Muscle layer of colon (tissue), 2 donors: ENCODE data around the gene LRMDA.

Experiments used
- H3K27ac ChIP-seq: one replicate; pipeline ENCODE4 v1.7.0; 2013; ENCODE audit warnings: low read depth, mild to moderate bottlenecking, low read length, moderate library complexity
- H3K27me3 ChIP-seq, 2 donors: one replicate each; pipeline ENCODE4 v1.7.0; 2013; ENCODE audit warnings: low read length in 2 of 2, mild to moderate bottlenecking in 2 of 2; ENCODE audit not compliant: insufficient read depth in 2 of 2, control insufficient read depth in 1 of 2
- H3K36me3 ChIP-seq: one replicate; pipeline ENCODE4 v1.7.0; 2013; ENCODE audit warnings: mild to moderate bottlenecking, low read length; ENCODE audit not compliant: insufficient read depth
- H3K4me1 ChIP-seq: one replicate; pipeline ENCODE4 v1.7.0; 2013; ENCODE audit warnings: mild to moderate bottlenecking, low read length; ENCODE audit not compliant: insufficient read depth
- H3K4me3 ChIP-seq, 2 donors: one replicate each; pipeline ENCODE4 v1.7.0; 2013; ENCODE audit warnings: low read length in 2 of 2, low read depth in 1 of 2, mild to moderate bottlenecking in 1 of 2, moderate library complexity in 1 of 2
- H3K9ac ChIP-seq: one replicate; pipeline ENCODE4 v1.7.0; 2013; ENCODE audit warnings: low read length
- H3K9me3 ChIP-seq: one replicate; pipeline ENCODE4 v1.7.0; 2013; ENCODE audit warnings: mild to moderate bottlenecking, low read length
- donor health status: abdominal sarcoma.
- donor health status: Adenocarcinoma of cecum.

LRMDA gene

GRCh38 chr10:75678527-75678926 lies 247.1 kb downstream of the LRMDA start:
- H3K27me3 ChIP-seq = no peaks in the 10 kb centered on the region
- no peak overlapping the region for H3K27ac ChIP-seq
- peaks cover 30% of the 10 kb centered on the region for H3K4me1 ChIP-seq
- no peak overlapping the region for H3K4me3 ChIP-seq
- H3K9ac ChIP-seq = no peak overlapping the region
- no peaks in the 10 kb centered on the region for H3K36me3 ChIP-seq
- H3K9me3 ChIP-seq = no peaks in the 10 kb centered on the region

DNA sequence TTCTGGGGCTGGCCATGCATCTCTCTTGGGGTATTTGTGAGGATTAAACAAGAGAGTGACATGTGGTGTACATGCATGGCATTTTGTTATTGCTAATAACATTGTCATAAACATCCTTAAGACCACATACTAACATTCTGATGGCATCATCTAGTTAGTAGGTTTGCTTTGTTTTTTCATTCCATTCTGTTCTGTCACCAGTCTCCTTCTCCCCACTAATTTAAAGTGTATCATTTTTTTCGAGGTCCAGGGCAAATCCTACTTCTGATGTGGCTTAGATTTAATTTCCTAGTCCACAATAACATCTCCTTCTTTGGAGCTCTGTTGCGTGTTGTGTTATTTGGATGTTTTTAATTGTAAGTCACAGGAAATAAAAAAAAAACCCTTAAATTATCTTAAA lies 248.1 kb downstream of the LRMDA start:
- Histone ChIP-seq H3K27me3 (no peaks in the 10 kb centered on the region), H3K9me3 (no peaks in the 10 kb centered on the region), H3K4me1 (peaks cover 39% of the 10 kb centered on the region), H3K27ac (no peak overlapping the region), H3K9ac (no peak overlapping the region), H3K36me3 (no peaks in the 10 kb centered on the region), H3K4me3 (no peak overlapping the region)

DNA sequence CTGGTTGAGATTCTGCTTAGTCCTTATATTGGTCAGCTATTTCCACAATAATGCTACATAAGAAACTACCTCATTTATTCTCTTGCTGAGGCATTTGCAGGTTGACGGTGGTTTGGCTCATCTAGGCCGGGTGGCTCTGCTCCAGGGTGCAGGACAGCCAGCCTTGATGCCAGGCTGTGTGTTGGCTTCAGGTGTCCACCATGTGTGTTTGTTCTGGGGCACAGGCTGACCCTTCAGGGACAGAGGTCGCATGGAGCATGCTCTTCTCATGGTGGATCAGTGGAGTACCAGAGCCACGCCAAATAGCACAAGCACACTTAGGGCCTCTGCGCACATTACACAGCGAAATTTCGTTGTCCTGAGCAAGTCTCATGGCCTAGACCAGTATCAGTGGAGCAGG lies 249.9 kb downstream of the LRMDA start:
- Histone ChIP-seq H3K4me1 (peaks cover 42% of the 10 kb centered on the region), H3K36me3 (no peaks in the 10 kb centered on the region), H3K9ac (no peak overlapping the region), H3K27me3 (no peaks in the 10 kb centered on the region), H3K4me3 (no peak overlapping the region), H3K27ac (no peak overlapping the region), H3K9me3 (no peaks in the 10 kb centered on the region)

GRCh38 chr10:75682649-75683557 lies 251.5 kb downstream of the LRMDA start:
- Histone ChIP-seq H3K27ac (peak overlapping the region; percentile 50), H3K4me1 (peaks cover 32% of the 10 kb centered on the region), H3K27me3 (no peaks in the 10 kb centered on the region), H3K4me3 (peak overlapping the region in 1 of 2 donors; percentile 1), H3K9me3 (no peaks in the 10 kb centered on the region), H3K9ac (peak overlapping the region; percentile 12), H3K36me3 (no peaks in the 10 kb centered on the region)

DNA sequence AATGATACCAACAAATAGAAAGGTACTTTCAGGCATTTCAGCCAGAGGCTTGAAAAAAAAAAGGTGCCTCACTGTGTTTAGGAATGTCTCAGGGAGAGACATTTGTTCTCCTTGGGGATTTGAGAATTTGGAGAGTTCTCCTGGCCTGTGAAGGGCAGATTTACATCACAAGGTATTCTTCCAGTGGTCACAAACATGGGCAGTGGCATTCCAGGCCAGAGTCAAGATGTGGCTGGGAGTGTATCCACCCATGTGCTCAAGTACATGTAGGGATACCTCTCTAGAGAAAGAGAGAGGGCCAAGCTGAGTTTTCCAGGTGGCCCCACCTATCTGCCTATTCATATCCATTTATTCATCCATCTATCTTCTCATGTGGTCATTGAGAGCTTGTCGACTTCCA lies 253.8 kb downstream of the LRMDA start:
- H3K36me3 ChIP-seq = no peaks in the 10 kb centered on the region

DNA sequence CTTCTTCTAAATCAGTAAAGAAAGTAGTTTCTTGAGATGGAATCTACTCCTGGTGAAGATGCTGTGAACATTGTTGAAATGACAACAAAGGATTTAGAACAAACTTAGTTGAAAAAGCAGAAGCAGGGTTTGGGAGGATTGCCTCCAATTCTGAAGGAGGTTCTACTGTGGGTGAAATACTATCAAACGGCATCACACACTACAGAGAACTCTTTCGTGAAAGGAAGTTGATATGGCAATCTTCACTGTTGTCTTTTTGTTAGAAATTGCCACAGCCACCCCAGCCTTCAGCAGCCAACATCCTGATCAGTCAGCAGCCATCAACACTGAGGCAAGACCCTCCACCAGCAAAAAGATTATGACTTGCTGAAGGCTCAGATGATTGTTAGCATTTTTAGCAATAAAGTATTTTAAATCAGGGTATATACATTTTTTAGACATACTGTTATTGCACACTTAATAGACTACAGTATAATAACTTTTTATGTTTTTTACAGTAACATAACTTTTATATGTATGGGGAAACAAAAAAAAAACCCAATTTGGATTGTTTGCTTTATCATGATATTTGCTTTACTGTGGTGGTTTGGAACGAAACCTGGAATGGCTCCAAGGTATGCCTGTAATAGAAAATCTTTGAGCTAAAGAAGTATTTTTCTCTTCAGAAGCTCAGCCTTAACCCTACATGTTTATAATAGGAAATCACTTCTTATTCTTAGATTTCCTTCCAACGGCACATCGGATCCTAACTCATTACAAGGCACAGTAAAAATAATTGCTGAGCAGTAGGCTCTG lies 257.3 kb downstream of the LRMDA start:
- no peaks in the 10 kb centered on the region for H3K36me3 ChIP-seq
- no peaks in the 10 kb centered on the region for H3K27me3 ChIP-seq
- H3K9ac ChIP-seq = no peak overlapping the region
- no peak overlapping the region for H3K4me3 ChIP-seq
- H3K27ac ChIP-seq = no peak overlapping the region
- H3K4me1 ChIP-seq = peaks cover 9% of the 10 kb centered on the region
- H3K9me3 ChIP-seq = no peaks in the 10 kb centered on the region

More for the DNA sequence above, 253.8 kb downstream of the LRMDA start:
- H3K9ac ChIP-seq = no peak overlapping the region
- H3K27ac ChIP-seq = no peak overlapping the region
- H3K9me3 ChIP-seq = no peaks in the 10 kb centered on the region
- H3K4me3 ChIP-seq = no peak overlapping the region
- H3K4me1 ChIP-seq = peaks cover 32% of the 10 kb centered on the region
- no peaks in the 10 kb centered on the region for H3K27me3 ChIP-seq

- Histone ChIP-seq H3K9ac (no peak overlapping the region), H3K4me1 (no peaks in the 10 kb centered on the region), H3K9me3 (no peaks in the 10 kb centered on the region), H3K36me3 (no peaks in the 10 kb centered on the region), H3K27ac (no peak overlapping the region), H3K4me3 (no peak overlapping the region), H3K27me3 (no peaks in the 10 kb centered on the region)
These were observed 262.1 kb downstream of the LRMDA start for GRCh38 chr10:75693489-75693888.

DNA sequence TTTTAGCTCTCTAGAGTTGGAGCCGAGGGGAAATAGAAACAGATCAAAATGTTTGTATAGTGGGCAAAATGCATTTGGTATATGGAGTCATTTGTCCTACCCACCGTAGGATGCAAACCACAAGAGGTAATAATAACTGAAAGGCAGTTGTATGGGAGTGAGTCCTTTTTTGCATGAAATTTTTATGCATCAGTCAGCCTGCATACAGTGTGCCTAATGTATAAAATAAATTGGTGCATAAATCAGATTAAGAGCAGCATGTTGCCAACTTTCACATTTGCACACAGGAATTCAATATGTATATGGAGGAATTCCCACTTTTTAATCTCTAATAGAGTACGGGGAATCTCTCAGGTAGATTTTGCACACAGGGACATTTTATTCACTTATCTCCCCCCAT lies 262.8 kb downstream of the LRMDA start:
- Histone ChIP-seq H3K27me3 (no peaks in the 10 kb centered on the region), H3K36me3 (no peaks in the 10 kb centered on the region), H3K4me1 (no peaks in the 10 kb centered on the region), H3K9ac (no peak overlapping the region), H3K4me3 (no peak overlapping the region), H3K27ac (no peak overlapping the region), H3K9me3 (no peaks in the 10 kb centered on the region)

DNA sequence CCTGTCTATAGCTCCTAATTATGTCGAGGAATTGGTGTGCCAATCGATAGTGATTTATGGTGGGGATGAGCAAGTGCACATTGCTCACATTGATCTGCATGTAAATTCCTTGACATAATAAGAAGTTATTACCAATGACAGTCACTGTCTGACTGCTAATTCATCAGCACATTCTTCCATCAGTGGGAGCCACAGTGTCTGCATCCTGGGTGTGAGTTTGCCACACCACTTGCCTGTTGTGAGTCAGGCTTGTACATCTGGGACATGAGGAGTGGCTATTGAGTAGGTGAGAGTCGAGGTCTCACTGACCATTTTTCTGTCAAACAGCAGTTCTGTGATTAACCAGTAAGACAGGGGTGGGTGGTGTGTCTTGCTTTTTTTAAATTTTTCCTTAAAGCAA lies 263.4 kb downstream of the LRMDA start:
- H3K9me3 ChIP-seq = no peaks in the 10 kb centered on the region
- no peak overlapping the region for H3K4me3 ChIP-seq
- no peaks in the 10 kb centered on the region for H3K4me1 ChIP-seq
- H3K27ac ChIP-seq = no peak overlapping the region
- no peaks in the 10 kb centered on the region for H3K36me3 ChIP-seq
- H3K27me3 ChIP-seq = no peaks in the 10 kb centered on the region
- no peak overlapping the region for H3K9ac ChIP-seq

DNA sequence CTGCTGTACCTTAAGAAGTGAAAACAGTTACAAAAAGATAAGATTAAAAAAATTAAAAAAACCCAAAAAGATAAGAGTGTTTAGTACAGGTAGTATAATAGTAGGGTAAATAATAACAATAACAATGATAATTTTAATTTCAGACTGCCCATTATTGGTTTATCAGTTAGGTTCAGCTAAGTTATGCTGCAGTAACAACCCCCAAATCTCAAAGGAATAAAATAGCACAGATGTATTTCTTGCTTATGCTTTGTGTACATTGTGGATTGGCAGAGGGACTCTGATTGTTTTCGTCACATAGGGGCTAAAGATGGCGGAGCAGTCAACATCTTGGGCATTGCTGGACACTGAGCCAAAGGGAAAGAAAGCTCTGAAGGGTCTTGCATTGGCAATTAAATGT lies 264.6 kb downstream of the LRMDA start:
- Histone ChIP-seq H3K9me3 (no peaks in the 10 kb centered on the region), H3K27ac (no peak overlapping the region), H3K27me3 (no peaks in the 10 kb centered on the region), H3K36me3 (no peaks in the 10 kb centered on the region), H3K4me1 (no peaks in the 10 kb centered on the region), H3K9ac (no peak overlapping the region), H3K4me3 (no peak overlapping the region)

DNA sequence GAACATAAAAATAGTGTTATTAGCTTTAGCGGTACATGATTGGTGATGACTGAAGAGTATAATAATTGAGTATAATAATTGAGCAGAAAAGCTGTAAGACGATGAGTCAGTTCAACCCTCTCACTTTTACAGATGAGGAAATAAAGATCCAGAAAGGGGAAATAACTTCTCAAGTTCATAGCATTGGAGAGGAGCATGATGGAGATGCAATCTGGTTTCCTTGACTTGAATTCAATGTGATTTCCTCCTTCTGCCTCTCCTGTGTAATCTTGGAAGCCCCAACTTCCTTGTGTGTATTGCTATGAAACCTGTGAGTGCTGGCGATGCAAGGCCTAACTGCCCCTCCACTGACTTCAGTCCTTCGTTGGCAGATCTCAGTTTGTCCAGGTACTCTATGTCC lies 265.1 kb downstream of the LRMDA start:
- no peak overlapping the region for H3K9ac ChIP-seq
- no peaks in the 10 kb centered on the region for H3K9me3 ChIP-seq

More for the DNA sequence above, 265.1 kb downstream of the LRMDA start:
- Histone ChIP-seq H3K4me3 (no peak overlapping the region), H3K4me1 (no peaks in the 10 kb centered on the region), H3K36me3 (no peaks in the 10 kb centered on the region), H3K27ac (no peak overlapping the region), H3K27me3 (no peaks in the 10 kb centered on the region)
